ENCODE measurements around the gene TAF1A. TPM values are rescaled to one million over a fixed set of nuclear protein-coding genes. Genes with fewer than 3 reads are reported as not detected.

Gene TAF1A
- total and polyA plus RNA-seq, 2 of the 8 experiments (the other 6 are each of a cell fraction or from before 2014, with no cell fraction given) = 3.3 to 16.7 TPM

- TF ChIP-seq CHD7 (IDR thresholded peaks at IDR 0.05; ENCODE audit: insufficient replicate concordance, low read length) = no peak
- TF ChIP-seq TEAD4 (IDR thresholded peaks at IDR 0.05; ENCODE audit: low read depth, low read length) = no peak
Measured at GRCh38 chr1:222582099-222582774, 7.5 kb downstream of the TAF1A start (continued).
